Breast epithelium (tissue), 4 donors: ENCODE results near the gene COPE. TPM values are rescaled to one million over a fixed set of nuclear protein-coding genes. Genes with fewer than 3 reads are reported as not detected.
"Not testable (repeated sequence)": the region's sequence is repeated elsewhere in the genome, so short reads cannot be mapped to it uniquely, and the experiment has no call there.

Source experiments
- DNase-seq, 2 donors: peaks; one replicate each; pipeline ENCODE4 v3.0.0-alpha.2; 2019; ENCODE audit warnings: low spot score in 2 of 2
- H3K27ac ChIP-seq, 2 donors: fragments of 200-600 bp; sonication (generic) in 1 of 2; one replicate each; pipeline ENCODE4 v1.5.1; 2016 to 2019; ENCODE audit warnings: mild to moderate bottlenecking in 1 of 2
- H3K27me3 ChIP-seq, 2 donors: fragments of 200-600 bp; sonication (generic) in 1 of 2; one replicate each; pipeline versions ENCODE4 v1.5.1 to v1.6.0; 2017 to 2019; ENCODE audit warnings: control low read depth in 1 of 2, mild to moderate bottlenecking in 1 of 2
- H3K36me3 ChIP-seq: fragments of 200-600 bp; one replicate; pipeline ENCODE4 v1.5.1; 2019
- H3K4me1 ChIP-seq, 2 donors: fragments of 200-600 bp; sonication (generic); one replicate each; pipeline ENCODE4 v1.5.1; 2016 to 2019; ENCODE audit warnings: control low read depth in 1 of 2
- H3K4me3 ChIP-seq, 3 donors: fragments of 200-600 bp; sonication (generic); 1 replicate in 2 of 3; 2 replicates in 1 of 3; pipeline ENCODE4 v1.5.1; 2016 to 2019; ENCODE audit warnings: mild to moderate bottlenecking in 3 of 3, moderate library complexity in 2 of 3
- H3K9me3 ChIP-seq, 2 donors: fragments of 200-600 bp; sonication (generic) in 1 of 2; one replicate each; pipeline ENCODE4 v1.5.1; 2016 to 2019; ENCODE audit warnings: control low read depth in 1 of 2
- POLR2A ChIP-seq: fragments of 450-650 bp; IDR thresholded peaks from one replicate; pipeline ENCODE4 v1.6.1; 2016; ENCODE audit warnings: antibody characterized with exemption, mild to moderate bottlenecking, moderate library complexity
- POLR2AphosphoS5 ChIP-seq, 3 donors: sonication (generic); formaldehyde crosslinking; IDR thresholded peaks; one replicate each; pipeline ENCODE4 v1.6.1; 2017; ENCODE audit warnings: antibody characterized with exemption in 3 of 3
- intact Hi-C: fragments of 100-400 bp; cut with DNase I; formaldehyde crosslinking; loops from one replicate; pipeline ENCODE4 v1.15.1; 2023; ENCODE audit warnings: low total_unique reads
- total RNA-seq, 3 donors: library from RNA; depleted of rRNA; stranded (reverse); fragments of >200 nt; gene quantifications; one replicate each; pipeline ENCODE4 v1.1.0, GENCODE V29; 2016
- TF ChIP-seq, protein P1 (sequence below), 3 donors: fragments of 450-650 bp; IDR thresholded peaks; one replicate each; pipeline ENCODE4 v1.5.1; 2016 to 2017; ENCODE audit warnings: antibody characterized with exemption in 3 of 3, mild to moderate bottlenecking in 3 of 3, moderate library complexity in 3 of 3

Gene COPE
- total RNA-seq, 3 donors from 2014 or later, result 144 to 204 (median 190) TPM

DNA sequence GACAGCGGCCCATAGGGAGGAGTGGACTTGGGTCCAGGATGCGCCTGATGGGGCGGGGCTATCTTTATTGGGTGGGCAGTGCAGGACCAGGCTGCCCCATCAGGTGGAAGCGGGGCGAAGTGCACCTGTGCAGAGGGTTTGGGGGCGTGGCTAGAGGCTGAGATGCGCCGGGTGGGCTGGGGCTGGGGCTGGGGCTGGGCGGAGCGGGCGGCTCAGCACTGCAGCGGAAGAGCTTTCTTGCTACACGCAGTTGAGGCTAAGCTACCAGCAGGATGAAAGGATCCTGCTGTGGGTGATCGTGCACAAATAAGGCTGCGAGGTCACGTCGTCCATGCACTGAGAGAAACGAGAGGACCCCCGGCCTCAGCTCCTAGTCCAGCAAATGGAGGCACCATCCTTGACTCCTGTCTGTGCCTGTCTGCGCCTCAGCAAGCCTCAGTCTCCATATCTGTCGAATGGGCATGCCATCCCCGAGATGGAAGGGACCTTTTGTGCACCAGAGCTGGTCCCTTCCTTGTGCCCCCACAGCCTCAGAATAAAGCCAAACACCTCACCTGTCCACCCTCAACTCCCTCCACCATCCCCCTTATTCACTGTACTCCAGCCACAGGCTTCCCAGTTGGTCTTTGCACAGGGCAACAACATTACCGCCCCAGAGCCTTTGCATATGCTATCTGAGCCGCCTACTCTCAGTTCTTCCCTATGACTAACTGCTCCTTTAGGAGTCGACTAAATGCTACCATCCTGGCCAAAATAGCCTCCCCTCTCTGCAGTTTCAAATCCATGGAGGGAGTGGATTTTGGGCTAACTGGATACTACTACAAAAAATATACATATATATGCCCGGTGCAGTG, 42.8 kb upstream of the COPE start:
- intact Hi-C loops, result no loop called here
- peaks cover 0 to 5% of the 10 kb centered on the region in 2 donors for H3K27me3 ChIP-seq
- DNase-seq, result no peak
- no peaks in the 10 kb centered on the region for H3K36me3 ChIP-seq
- TF ChIP-seq POLR2A (no peak), POLR2AphosphoS5 (IDR thresholded peaks at IDR 0.05) (no peak)
- peaks cover 0 to under 1% of the 10 kb centered on the region in 2 donors for H3K4me1 ChIP-seq
- H3K27ac ChIP-seq, result no peak overlapping the region
- no peaks in the 10 kb centered on the region for H3K9me3 ChIP-seq
- H3K4me3 ChIP-seq, result no peak overlapping the region

DNA sequence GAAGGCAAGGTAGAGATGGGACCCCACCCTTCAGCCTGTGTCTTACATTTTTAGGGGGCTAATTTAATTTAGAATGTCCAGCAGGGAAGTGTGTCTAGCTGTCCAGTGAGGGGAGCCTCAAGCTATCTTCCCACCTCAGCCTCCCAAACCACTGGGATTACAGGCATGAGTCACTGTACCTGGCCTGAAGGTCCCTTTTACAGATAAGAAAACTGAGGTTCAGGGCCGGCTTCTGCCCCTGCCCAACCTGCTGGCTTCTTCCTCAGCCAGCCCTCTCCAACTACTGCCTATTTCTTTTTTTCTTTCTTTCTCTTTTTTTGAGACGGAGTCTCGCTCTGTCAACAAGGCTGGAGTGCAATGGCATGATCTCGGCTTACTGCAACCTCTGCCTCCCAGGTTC, 41.2 kb upstream of the COPE start:
- intact Hi-C loops, result no loop called here
- H3K27ac ChIP-seq, result no peak overlapping the region
- DNase-seq, result no peak

DNA sequence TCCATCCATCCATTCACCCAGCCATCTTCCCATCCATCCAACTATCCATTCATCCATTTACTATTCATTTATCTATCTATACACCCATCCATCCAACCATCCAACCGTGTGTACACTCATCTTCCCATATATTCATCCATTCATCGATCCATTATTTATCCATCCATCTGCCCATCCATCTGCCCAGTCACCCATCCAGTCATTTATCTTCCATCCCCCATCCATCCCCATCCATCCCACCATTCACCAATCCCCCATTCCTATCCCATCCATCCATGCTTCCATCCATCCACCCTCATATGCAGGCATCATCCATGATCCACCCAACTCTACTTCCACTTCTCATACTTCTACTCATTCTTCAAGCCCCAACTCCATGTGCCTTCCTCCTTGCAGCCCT, 35.9 kb upstream of the COPE start:
- Histone ChIP-seq H3K27me3 (no peaks in the 10 kb centered on the region), H3K27ac (no peak overlapping the region), H3K9me3 (no peaks in the 10 kb centered on the region), H3K4me1 (no peaks in the 10 kb centered on the region), H3K4me3 (no peak overlapping the region), H3K36me3 (no peaks in the 10 kb centered on the region)
- no peak for DNase-seq
- TF ChIP-seq POLR2AphosphoS5 (IDR thresholded peaks at IDR 0.05), result no peak
- no peak for TF ChIP-seq POLR2A
- TF ChIP-seq, protein P1, sequence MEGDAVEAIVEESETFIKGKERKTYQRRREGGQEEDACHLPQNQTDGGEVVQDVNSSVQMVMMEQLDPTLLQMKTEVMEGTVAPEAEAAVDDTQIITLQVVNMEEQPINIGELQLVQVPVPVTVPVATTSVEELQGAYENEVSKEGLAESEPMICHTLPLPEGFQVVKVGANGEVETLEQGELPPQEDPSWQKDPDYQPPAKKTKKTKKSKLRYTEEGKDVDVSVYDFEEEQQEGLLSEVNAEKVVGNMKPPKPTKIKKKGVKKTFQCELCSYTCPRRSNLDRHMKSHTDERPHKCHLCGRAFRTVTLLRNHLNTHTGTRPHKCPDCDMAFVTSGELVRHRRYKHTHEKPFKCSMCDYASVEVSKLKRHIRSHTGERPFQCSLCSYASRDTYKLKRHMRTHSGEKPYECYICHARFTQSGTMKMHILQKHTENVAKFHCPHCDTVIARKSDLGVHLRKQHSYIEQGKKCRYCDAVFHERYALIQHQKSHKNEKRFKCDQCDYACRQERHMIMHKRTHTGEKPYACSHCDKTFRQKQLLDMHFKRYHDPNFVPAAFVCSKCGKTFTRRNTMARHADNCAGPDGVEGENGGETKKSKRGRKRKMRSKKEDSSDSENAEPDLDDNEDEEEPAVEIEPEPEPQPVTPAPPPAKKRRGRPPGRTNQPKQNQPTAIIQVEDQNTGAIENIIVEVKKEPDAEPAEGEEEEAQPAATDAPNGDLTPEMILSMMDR (IDR thresholded peaks at IDR 0.05), result no peak
- intact Hi-C loops, result no loop called here

More for the DNA sequence above, 41.2 kb upstream of the COPE start:
- H3K4me1 ChIP-seq, result no peaks in the 10 kb centered on the region
- peaks cover 0 to 5% of the 10 kb centered on the region in 2 donors for H3K27me3 ChIP-seq
- no peaks in the 10 kb centered on the region for H3K9me3 ChIP-seq
- H3K36me3 ChIP-seq, result no peaks in the 10 kb centered on the region
- H3K4me3 ChIP-seq, result no peak overlapping the region
- TF ChIP-seq, protein P1 (IDR thresholded peaks at IDR 0.05), result no peak
- TF ChIP-seq POLR2AphosphoS5 (IDR thresholded peaks at IDR 0.05) (no peak), POLR2A (no peak)

DNA sequence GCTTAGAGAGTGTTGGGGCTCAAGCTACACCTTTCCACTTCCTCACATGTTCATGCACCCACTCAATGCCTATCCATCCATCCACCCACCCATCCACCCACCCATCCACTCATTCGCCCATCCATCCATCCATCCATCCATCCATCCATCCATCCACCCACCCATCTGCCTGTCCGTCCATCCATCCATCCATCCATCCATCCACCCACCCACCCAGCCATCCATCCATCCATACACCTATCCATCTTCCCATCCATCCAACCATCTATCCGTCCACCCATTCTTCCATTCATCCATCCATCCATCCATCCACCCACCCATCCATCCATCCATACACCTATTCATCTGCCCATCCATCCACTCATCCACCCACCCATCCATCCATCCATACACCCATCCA, 34.9 kb upstream of the COPE start:
- no peaks in the 10 kb centered on the region for H3K36me3 ChIP-seq
- no peaks in the 10 kb centered on the region for H3K9me3 ChIP-seq
- no peak overlapping the region for H3K4me3 ChIP-seq
- no peaks in the 10 kb centered on the region for H3K4me1 ChIP-seq
- intact Hi-C loops, result no loop called here
- TF ChIP-seq, protein P1 (IDR thresholded peaks at IDR 0.05), result no peak
- TF ChIP-seq POLR2AphosphoS5 (IDR thresholded peaks at IDR 0.05) (no peak), POLR2A (no peak)
- H3K27ac ChIP-seq, result no peak overlapping the region
- no peaks in the 10 kb centered on the region for H3K27me3 ChIP-seq
- no peak for DNase-seq

DNA sequence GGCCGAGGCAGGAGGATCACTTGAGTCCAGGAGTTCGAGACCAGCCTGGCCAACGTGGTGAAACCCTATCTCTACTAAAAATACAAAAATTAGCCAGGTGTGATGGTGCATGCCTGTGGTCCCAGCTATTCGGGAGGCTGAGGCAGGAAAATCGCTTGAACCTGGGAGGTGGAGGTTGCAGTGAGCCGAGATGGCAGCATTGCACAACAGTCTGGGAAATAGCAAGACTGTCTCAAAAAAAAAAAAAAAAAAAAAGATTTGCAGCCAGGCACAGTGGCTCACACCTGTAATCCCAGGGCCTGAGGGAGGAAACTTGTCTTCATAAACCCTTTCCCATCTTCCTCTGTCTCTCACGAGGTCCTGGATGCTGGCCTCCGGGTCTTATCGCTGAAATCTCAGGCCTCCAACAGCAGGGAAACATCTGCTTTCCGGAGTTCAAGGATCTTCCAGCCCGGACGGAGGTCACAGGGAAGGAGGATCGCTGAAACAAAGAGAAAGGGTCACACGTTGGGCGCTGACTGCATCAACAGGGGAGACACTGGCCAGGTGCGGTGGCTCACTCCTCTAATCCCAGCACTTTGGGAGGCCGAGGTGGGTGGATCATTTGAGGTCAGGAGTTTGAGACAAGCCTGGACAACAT, 33.3 kb upstream of the COPE start:
- intact Hi-C loops, H3K4me3 ChIP-seq, DNase-seq, H3K27me3 ChIP-seq, H3K36me3 ChIP-seq, H3K9me3 ChIP-seq, H3K4me1 ChIP-seq, H3K27ac ChIP-seq: not testable (repeated sequence)

DNA sequence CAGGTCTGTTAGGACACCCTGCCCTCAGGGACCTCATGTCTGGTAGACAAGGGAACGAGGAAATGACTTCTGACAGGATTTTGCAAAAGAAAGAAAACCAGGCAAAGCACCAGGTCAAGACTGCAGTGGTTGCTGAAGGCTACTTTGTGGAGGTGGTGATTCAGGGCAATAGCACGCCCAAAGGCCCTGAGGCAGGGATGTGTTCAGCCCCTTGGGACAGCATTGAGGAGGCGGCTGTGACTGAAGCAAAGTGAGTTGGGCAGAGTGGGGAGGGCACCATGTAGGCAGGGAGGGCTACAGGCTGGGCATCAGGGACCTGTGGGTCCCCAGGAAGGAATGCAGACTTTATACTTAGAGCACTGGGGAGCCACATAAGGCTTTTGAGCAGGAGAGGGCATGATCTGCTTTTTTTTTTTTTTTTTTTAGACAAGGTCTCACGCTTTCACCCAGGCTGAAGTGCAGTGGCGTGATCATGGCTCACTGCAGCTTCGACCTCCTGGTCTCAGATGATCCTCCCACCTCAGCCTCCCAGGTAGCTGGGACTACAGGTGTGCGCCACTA, 32.6 kb upstream of the COPE start:
- no peak overlapping the region for H3K27ac ChIP-seq
- H3K9me3 ChIP-seq, result no peaks in the 10 kb centered on the region
- no peak for DNase-seq
- no peak for TF ChIP-seq POLR2A
- TF ChIP-seq, protein P1 (IDR thresholded peaks at IDR 0.05), result no peak
- no peak for TF ChIP-seq POLR2AphosphoS5 (IDR thresholded peaks at IDR 0.05)
- no peaks in the 10 kb centered on the region for H3K4me1 ChIP-seq
- H3K4me3 ChIP-seq, result no peak overlapping the region
- no peaks in the 10 kb centered on the region for H3K36me3 ChIP-seq
- no peaks in the 10 kb centered on the region for H3K27me3 ChIP-seq
- intact Hi-C loops, result no loop called here
